ENCODE data around the gene PRKACB. TPM values are rescaled to one million over a fixed set of nuclear protein-coding genes. Genes with fewer than 3 reads are reported as not detected.
"Not testable (repeated sequence)": the region's sequence is repeated elsewhere in the genome, so short reads cannot be mapped to it uniquely, and the experiment has no call there.

Gene PRKACB
- total RNA-seq, 4 donors from 2014 or later, result 26.7 to 35.6 (median 33.8) TPM

GRCh38 chr1:84214115-84214956, 70.3 kb downstream of the PRKACB start:
- WGBS, 2 donors, result 78% methylated on average over 8 of the region's 8 CpGs
- Histone ChIP-seq H3K27me3 (no peaks in the 10 kb centered on the region), H3K9me3 (no peaks in the 10 kb centered on the region), H3K27ac (no peak overlapping the region), H3K4me1 (peaks cover 0 to 3% of the 10 kb centered on the region in 2 donors), H3K4me3 (replicated peaks in 1 of 3) (no peak overlapping the region), H3K36me3 (no peaks in the 10 kb centered on the region)
- intact Hi-C loops (cut with DNase I), result no loop called here
- no peak for DNase-seq
- no peak for TF ChIP-seq POLR2A (IDR thresholded peaks at IDR 0.05)
- no peak for TF ChIP-seq CTCF (IDR thresholded peaks at IDR 0.05)

- Histone ChIP-seq H3K36me3 (no peaks in the 10 kb centered on the region), H3K4me3 (replicated peaks in 1 of 3) (no peak overlapping the region), H3K9me3 (no peaks in the 10 kb centered on the region), H3K27ac (no peak overlapping the region), H3K4me1 (peaks cover 0 to 3% of the 10 kb centered on the region in 2 donors), H3K27me3 (no peaks in the 10 kb centered on the region)
- TF ChIP-seq CTCF (IDR thresholded peaks at IDR 0.05), result no peak
- DNase-seq, result no peak
- intact Hi-C loops (cut with DNase I), result no loop called here
Measured at GRCh38 chr1:84217239-84217638, 73.2 kb downstream of the PRKACB start.

GRCh38 chr1:84223751-84224432, 79.8 kb downstream of the PRKACB start:
- Histone ChIP-seq H3K4me3 (replicated peaks in 1 of 3) (no peak overlapping the region), H3K36me3 (no peaks in the 10 kb centered on the region), H3K27ac (no peak overlapping the region), H3K4me1 (peaks cover 0 to 8% of the 10 kb centered on the region in 2 donors), H3K27me3 (no peaks in the 10 kb centered on the region), H3K9me3 (no peaks in the 10 kb centered on the region)
- DNase-seq, result no peak
- intact Hi-C loops (cut with DNase I), result no loop called here
- TF ChIP-seq CTCF (IDR thresholded peaks at IDR 0.05) (no peak), POLR2A (IDR thresholded peaks at IDR 0.05) (no peak)
- 33 to 67% methylated on average over 3 of the region's 3 CpGs for WGBS, 2 donors

GRCh38 chr1:84224905-84225304, 80.8 kb downstream of the PRKACB start:
- 63% methylated on average over 1 of the region's 1 CpG; no CpG with 5 or more reads in 1 of the 2 donors for WGBS, 2 donors
- Histone ChIP-seq H3K27ac (no peak overlapping the region), H3K4me3 (replicated peaks in 1 of 3) (no peak overlapping the region), H3K36me3 (no peaks in the 10 kb centered on the region), H3K9me3 (no peaks in the 10 kb centered on the region), H3K27me3 (no peaks in the 10 kb centered on the region), H3K4me1 (peaks cover 0 to 8% of the 10 kb centered on the region in 2 donors)
- TF ChIP-seq POLR2A (IDR thresholded peaks at IDR 0.05), result no peak
- intact Hi-C loops (cut with DNase I), result no loop called here
- peak in 1 of 2 donors; percentile 6 for DNase-seq

DNA sequence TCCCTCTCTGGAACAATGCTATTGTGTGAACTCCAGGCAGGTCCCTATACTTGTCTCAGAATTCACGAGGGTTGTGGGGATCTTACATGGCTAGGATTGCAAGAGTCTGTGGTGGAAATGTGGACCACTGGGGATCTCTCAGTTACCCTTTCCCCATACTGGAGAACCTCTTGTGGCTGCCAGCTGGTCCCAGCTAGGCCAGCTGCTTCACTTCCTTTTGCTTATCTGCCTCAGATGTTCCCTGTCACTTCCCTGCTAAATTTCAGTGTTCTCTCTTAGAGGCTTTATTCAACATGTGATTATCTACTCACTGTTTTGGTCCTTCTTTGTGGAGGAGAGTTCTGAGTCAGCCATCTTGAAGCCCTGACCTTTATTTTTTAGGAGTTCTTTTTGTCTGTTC, 81.6 kb downstream of the PRKACB start:
- Histone ChIP-seq H3K36me3 (no peaks in the 10 kb centered on the region), H3K4me3 (replicated peaks in 1 of 3) (no peak overlapping the region), H3K27ac (no peak overlapping the region), H3K9me3 (no peaks in the 10 kb centered on the region), H3K27me3 (no peaks in the 10 kb centered on the region), H3K4me1 (peaks cover 0 to 8% of the 10 kb centered on the region in 2 donors)
- DNase-seq, result no peak
- intact Hi-C loops (cut with DNase I), result no loop called here
- 88 to 100% methylated on average over 1 of the region's 1 CpG for WGBS, 2 donors
- TF ChIP-seq POLR2A (IDR thresholded peaks at IDR 0.05) (no peak), CTCF (IDR thresholded peaks at IDR 0.05) (no peak)

DNA sequence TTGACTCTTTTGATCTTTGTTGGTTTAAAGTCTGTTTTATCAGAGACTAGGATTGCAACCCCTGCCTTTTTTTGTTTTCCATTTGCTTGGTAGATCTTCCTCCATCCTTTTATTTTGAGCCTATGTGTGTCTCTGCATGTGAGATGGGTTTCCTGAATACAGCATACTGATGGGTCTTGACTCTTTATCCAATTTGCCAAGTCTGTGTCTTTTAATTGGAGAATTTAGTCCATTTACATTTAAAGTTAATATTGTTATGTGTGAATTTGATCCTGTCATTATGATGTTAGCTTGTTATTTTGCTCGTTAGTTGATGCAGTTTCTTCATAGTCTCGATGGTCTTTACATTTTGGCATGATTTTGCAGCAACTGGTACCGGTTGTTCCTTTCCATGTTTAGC, 88.6 kb downstream of the PRKACB start:
- H3K9me3 ChIP-seq; DNase-seq; H3K27ac ChIP-seq; H3K36me3 ChIP-seq; H3K27me3 ChIP-seq; intact Hi-C loops (cut with DNase I); H3K4me3 ChIP-seq (replicated peaks in 1 of 3): not testable (repeated sequence)
- peaks cover 6 to 18% of the 10 kb centered on the region in 2 donors for H3K4me1 ChIP-seq
- 95 to 96% methylated on average over 3 of the region's 3 CpGs for WGBS, 2 donors
